ENCODE data around the gene NLGN4X. TPM values are rescaled to one million over a fixed set of nuclear protein-coding genes. Genes with fewer than 3 reads are reported as not detected.

Gene NLGN4X
- polyA plus RNA-seq, 1 donor from 2014 or later, result 18.0 TPM

DNA sequence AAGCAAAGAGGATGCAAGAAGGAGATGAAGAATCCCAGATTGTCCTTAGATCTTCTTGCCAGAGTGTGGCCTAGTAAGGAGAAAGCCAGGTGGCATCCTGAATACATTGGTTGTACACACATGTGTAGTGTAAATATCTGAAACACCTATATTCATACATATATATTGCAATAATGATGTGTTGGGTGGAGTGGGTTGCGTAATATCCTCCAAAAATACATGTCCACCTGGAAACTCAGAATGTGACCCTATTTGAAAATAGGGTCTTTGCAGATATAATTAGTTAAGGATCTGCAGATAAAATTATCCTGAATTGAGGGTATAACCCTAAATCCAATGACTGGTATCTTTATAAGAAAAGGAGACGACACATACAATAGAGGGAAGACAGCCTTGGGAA is 216.3 kb downstream of the NLGN4X start:
- no peaks in the 10 kb centered on the region for H4K20me1 ChIP-seq (ENCODE audit: insufficient read depth)
- no peaks in the 10 kb centered on the region for H3K79me2 ChIP-seq (replicated peaks; ENCODE audit: insufficient read depth, low read length)
- H3K4me2 ChIP-seq (ENCODE audit: low read length), result no peak overlapping the region
- H3K4me3 ChIP-seq (ENCODE audit: low read length), result no peak overlapping the region
- H3F3A ChIP-seq (ENCODE audit: insufficient read depth, low read length, poor library complexity, severe bottlenecking), result no peaks in the 10 kb centered on the region
- H3K27ac ChIP-seq (ENCODE audit: low read length), result no peak overlapping the region
- no peaks in the 10 kb centered on the region for H3K27me3 ChIP-seq (ENCODE audit: insufficient read depth, low read depth, low read length)
- no peak overlapping the region for H3K9ac ChIP-seq (ENCODE audit: low read length)
- no peaks in the 10 kb centered on the region for H3K9me2 ChIP-seq (ENCODE audit: insufficient read depth, low read length)
- H3K36me3 ChIP-seq (ENCODE audit: insufficient read depth, low read length), result no peaks in the 10 kb centered on the region
- no peak overlapping the region for H2AFZ ChIP-seq (ENCODE audit: low read depth, low read length)
- no peaks in the 10 kb centered on the region for H3K9me3 ChIP-seq (ENCODE audit: low read length)
- no peak for TF ChIP-seq EZH2 (IDR thresholded peaks at IDR 0.05; ENCODE audit: borderline replicate concordance, insufficient read depth, low read length, poor library complexity, severe bottlenecking)
- TF ChIP-seq EP300 (conservative IDR thresholded peaks at IDR 0.05; ENCODE audit: poor library complexity, severe bottlenecking), result no peak
- TF ChIP-seq RAD21 (conservative IDR thresholded peaks at IDR 0.05), result no peak

DNA sequence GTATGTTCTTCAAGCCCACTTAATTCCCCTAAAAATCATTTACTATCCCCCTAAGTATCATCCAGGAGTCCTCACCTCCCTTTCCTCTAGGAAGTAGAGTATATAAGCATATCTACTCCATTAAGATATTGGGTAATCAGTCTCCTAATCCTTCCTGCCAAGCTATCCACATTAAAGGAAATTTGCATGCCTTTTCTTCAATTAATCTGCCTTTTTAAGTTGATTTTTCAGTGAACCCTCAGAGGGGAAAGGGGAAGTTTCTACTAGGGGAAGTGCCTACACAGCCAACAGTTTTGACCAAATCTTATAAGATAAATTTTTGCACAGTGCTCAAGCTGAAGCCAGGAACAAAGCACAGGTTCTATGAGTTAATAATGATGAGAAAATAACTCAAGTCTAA is 222.8 kb downstream of the NLGN4X start:
- H3K36me3 ChIP-seq (ENCODE audit: insufficient read depth, low read length), result no peaks in the 10 kb centered on the region
- no peak overlapping the region for H3K4me3 ChIP-seq (ENCODE audit: low read length)
- no peaks in the 10 kb centered on the region for H3K27me3 ChIP-seq (ENCODE audit: insufficient read depth, low read depth, low read length)
- no peak overlapping the region for H3K27ac ChIP-seq (ENCODE audit: low read length)
- TF ChIP-seq, protein P1, sequence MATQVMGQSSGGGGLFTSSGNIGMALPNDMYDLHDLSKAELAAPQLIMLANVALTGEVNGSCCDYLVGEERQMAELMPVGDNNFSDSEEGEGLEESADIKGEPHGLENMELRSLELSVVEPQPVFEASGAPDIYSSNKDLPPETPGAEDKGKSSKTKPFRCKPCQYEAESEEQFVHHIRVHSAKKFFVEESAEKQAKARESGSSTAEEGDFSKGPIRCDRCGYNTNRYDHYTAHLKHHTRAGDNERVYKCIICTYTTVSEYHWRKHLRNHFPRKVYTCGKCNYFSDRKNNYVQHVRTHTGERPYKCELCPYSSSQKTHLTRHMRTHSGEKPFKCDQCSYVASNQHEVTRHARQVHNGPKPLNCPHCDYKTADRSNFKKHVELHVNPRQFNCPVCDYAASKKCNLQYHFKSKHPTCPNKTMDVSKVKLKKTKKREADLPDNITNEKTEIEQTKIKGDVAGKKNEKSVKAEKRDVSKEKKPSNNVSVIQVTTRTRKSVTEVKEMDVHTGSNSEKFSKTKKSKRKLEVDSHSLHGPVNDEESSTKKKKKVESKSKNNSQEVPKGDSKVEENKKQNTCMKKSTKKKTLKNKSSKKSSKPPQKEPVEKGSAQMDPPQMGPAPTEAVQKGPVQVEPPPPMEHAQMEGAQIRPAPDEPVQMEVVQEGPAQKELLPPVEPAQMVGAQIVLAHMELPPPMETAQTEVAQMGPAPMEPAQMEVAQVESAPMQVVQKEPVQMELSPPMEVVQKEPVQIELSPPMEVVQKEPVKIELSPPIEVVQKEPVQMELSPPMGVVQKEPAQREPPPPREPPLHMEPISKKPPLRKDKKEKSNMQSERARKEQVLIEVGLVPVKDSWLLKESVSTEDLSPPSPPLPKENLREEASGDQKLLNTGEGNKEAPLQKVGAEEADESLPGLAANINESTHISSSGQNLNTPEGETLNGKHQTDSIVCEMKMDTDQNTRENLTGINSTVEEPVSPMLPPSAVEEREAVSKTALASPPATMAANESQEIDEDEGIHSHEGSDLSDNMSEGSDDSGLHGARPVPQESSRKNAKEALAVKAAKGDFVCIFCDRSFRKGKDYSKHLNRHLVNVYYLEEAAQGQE (IDR thresholded peaks at IDR 0.05; ENCODE audit: borderline replicate concordance), result no peak
- TF ChIP-seq RAD21 (conservative IDR thresholded peaks at IDR 0.05) (no peak), MXI1 (conservative IDR thresholded peaks at IDR 0.05; ENCODE audit: poor library complexity, severe bottlenecking) (no peak), EZH2 (IDR thresholded peaks at IDR 0.05; ENCODE audit: borderline replicate concordance, insufficient read depth, low read length, poor library complexity, severe bottlenecking) (no peak), SMC3 (conservative IDR thresholded peaks at IDR 0.05; ENCODE audit: poor library complexity) (no peak)
- TF ChIP-seq, protein P2, sequence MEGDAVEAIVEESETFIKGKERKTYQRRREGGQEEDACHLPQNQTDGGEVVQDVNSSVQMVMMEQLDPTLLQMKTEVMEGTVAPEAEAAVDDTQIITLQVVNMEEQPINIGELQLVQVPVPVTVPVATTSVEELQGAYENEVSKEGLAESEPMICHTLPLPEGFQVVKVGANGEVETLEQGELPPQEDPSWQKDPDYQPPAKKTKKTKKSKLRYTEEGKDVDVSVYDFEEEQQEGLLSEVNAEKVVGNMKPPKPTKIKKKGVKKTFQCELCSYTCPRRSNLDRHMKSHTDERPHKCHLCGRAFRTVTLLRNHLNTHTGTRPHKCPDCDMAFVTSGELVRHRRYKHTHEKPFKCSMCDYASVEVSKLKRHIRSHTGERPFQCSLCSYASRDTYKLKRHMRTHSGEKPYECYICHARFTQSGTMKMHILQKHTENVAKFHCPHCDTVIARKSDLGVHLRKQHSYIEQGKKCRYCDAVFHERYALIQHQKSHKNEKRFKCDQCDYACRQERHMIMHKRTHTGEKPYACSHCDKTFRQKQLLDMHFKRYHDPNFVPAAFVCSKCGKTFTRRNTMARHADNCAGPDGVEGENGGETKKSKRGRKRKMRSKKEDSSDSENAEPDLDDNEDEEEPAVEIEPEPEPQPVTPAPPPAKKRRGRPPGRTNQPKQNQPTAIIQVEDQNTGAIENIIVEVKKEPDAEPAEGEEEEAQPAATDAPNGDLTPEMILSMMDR (IDR thresholded peaks at IDR 0.05; ENCODE audit: poor library complexity, severe bottlenecking), result no peak
- no peaks in the 10 kb centered on the region for H3K9me2 ChIP-seq (ENCODE audit: insufficient read depth, low read length)
- H2AFZ ChIP-seq (ENCODE audit: low read depth, low read length), result no peak overlapping the region
- H3K79me2 ChIP-seq (replicated peaks; ENCODE audit: insufficient read depth, low read length), result no peaks in the 10 kb centered on the region
- no peaks in the 10 kb centered on the region for H4K20me1 ChIP-seq (ENCODE audit: insufficient read depth)
- no peak overlapping the region for H3K4me2 ChIP-seq (ENCODE audit: low read length)
- H3K9ac ChIP-seq (ENCODE audit: low read length), result no peak overlapping the region
- H3F3A ChIP-seq (ENCODE audit: insufficient read depth, low read length, poor library complexity, severe bottlenecking), result no peaks in the 10 kb centered on the region
- H3K9me3 ChIP-seq (ENCODE audit: low read length), result no peaks in the 10 kb centered on the region

DNA sequence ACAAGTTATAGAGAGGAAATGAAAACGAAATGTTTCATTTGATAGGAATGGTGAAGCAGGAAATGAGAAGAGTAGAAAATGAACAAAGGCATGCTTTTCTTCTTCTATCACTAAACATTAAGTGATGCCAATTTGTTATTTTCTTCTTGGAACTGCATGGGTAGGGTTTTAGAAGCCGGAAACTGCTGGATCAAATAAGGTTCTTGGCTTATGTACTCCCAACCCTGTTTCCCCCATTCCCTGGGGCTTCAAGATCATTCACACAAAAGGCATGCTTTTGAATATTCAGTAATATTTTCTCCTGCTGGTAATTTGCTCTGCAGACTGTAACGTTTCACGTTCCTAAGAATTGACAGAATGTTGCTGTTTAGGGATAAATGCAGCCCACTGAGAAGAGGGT is 224.1 kb downstream of the NLGN4X start:
- no peaks in the 10 kb centered on the region for H3K27me3 ChIP-seq (ENCODE audit: insufficient read depth, low read depth, low read length)
- no peak for TF ChIP-seq EP300 (conservative IDR thresholded peaks at IDR 0.05; ENCODE audit: poor library complexity, severe bottlenecking)
- no peak for TF ChIP-seq MXI1 (conservative IDR thresholded peaks at IDR 0.05; ENCODE audit: poor library complexity, severe bottlenecking)
- TF ChIP-seq TAF1 (IDR thresholded peaks at IDR 0.05; ENCODE audit: low read depth), result no peak
- TF ChIP-seq, protein P2 (IDR thresholded peaks at IDR 0.05; ENCODE audit: poor library complexity, severe bottlenecking), result no peak
- no peak for TF ChIP-seq POLR2AphosphoS5 (IDR thresholded peaks at IDR 0.05)
- no peak for TF ChIP-seq SMC3 (conservative IDR thresholded peaks at IDR 0.05; ENCODE audit: poor library complexity)
- TF ChIP-seq EZH2 (IDR thresholded peaks at IDR 0.05; ENCODE audit: borderline replicate concordance, insufficient read depth, low read length, poor library complexity, severe bottlenecking), result no peak
- no peak for TF ChIP-seq RAD21 (conservative IDR thresholded peaks at IDR 0.05)
- TF ChIP-seq, protein P1 (IDR thresholded peaks at IDR 0.05; ENCODE audit: borderline replicate concordance), result no peak
- no peak overlapping the region for H3K27ac ChIP-seq (ENCODE audit: low read length)
- no peak overlapping the region for H3K4me3 ChIP-seq (ENCODE audit: low read length)
- no peaks in the 10 kb centered on the region for H3K9me3 ChIP-seq (ENCODE audit: low read length)
- no peaks in the 10 kb centered on the region for H3F3A ChIP-seq (ENCODE audit: insufficient read depth, low read length, poor library complexity, severe bottlenecking)
- H4K20me1 ChIP-seq (ENCODE audit: insufficient read depth), result no peaks in the 10 kb centered on the region
- H3K4me2 ChIP-seq (ENCODE audit: low read length), result no peak overlapping the region
- H3K9me2 ChIP-seq (ENCODE audit: insufficient read depth, low read length), result no peaks in the 10 kb centered on the region
- H3K79me2 ChIP-seq (replicated peaks; ENCODE audit: insufficient read depth, low read length), result no peaks in the 10 kb centered on the region
- no peak overlapping the region for H3K9ac ChIP-seq (ENCODE audit: low read length)
- no peaks in the 10 kb centered on the region for H3K36me3 ChIP-seq (ENCODE audit: insufficient read depth, low read length)
- no peak overlapping the region for H2AFZ ChIP-seq (ENCODE audit: low read depth, low read length)
